Esophagus muscularis mucosa (tissue), 4 donors: Measurements from ENCODE around the gene DCP1A.

Experiments used
- CTCF ChIP-seq, 3 experiments: fragments of 200-600 bp in 2 of 3; fragments of 450-650 bp in 1 of 3; sonication (generic) in 2 of 3; IDR thresholded peaks; one replicate each; pipeline ENCODE4 v1.5.1; 2017 to 2019; ENCODE audit warnings: antibody characterized with exemption in 3 of 3, mild to moderate bottlenecking in 2 of 3, moderate library complexity in 1 of 3
- EP300 ChIP-seq: sonication (generic); formaldehyde crosslinking; IDR thresholded peaks from one replicate; pipeline ENCODE4 v1.6.1; 2017; ENCODE audit warnings: antibody characterized with exemption
- POLR2A ChIP-seq: fragments of 450-650 bp; IDR thresholded peaks from one replicate; pipeline ENCODE4 v1.6.1; 2017; ENCODE audit warnings: antibody characterized with exemption, moderate library complexity, mild to moderate bottlenecking, low read depth

- no peak for TF ChIP-seq POLR2A
- no peak for TF ChIP-seq CTCF (IDR thresholded peaks at IDR 0.05)
- no peak for TF ChIP-seq EP300
These were observed 10.0 kb downstream of the DCP1A start for GRCh38 chr3:53337167-53337940.
